K562 (cell line): ENCODE data around the gene NCAPG2. TPM values are rescaled to one million over a fixed set of nuclear protein-coding genes. Genes with fewer than 3 reads are reported as not detected.

Experiments used
- CXXC5 ChIP-seq: fragments of 250-450 bp; sonication (Bioruptor Pico); IDR thresholded peaks from 2 replicates; pipeline ENCODE4 v1.8.0; 2022; ENCODE audit warnings: inconsistent platforms, mild to moderate bottlenecking, moderate library complexity
- SAP30 ChIP-seq: fragments of 200-600 bp; sonication (generic); IDR thresholded peaks from 2 replicates; pipeline ENCODE4 v1.6.1; 2012; ENCODE audit warnings: borderline replicate concordance, low read depth, mild to moderate bottlenecking, moderate library complexity, low read length, control low read depth, inconsistent platforms; ENCODE audit not compliant: insufficient read depth, poor library complexity, severe bottlenecking
- ZNF146 ChIP-seq: IDR thresholded peaks from one replicate; pipeline ENCODE4 v1.6.1; 2018; ENCODE audit warnings: missing compliant biosample characterization; ENCODE audit not compliant: unreplicated experiment
- polyA plus RNA-seq, 8 experiments: library from polyadenylated mRNA; depleted of rRNA in 4 of 8; stranded (reverse) in 5 of 8; unstranded in 3 of 8; fragments of >200 nt; fragmentation: Nextera tagmentation in 2 of 8; fragmentation: Illumina TruSeq in 1 of 8; extraction: Ambion mirVana in 2 of 8; extraction: Trizol in 1 of 8; gene quantifications; 2 replicates each; pipeline versions ENCODE4 v1.2.1 to v1.2.3, GENCODE V29; 2011 to 2014; ENCODE audit warnings: inconsistent platforms in 1 of 8, missing spikeins in 1 of 8
- total RNA-seq, 7 experiments: library from RNA; depleted of rRNA in 6 of 7; stranded (reverse); fragments of >200 nt in 6 of 7; fragmentation: Illumina TruSeq in 2 of 7; extraction: Trizol in 2 of 7; gene quantifications; 2 replicates each; pipeline versions ENCODE4 v1.2.1 to v1.2.3, GENCODE V29; 2011 to 2021; ENCODE audit warnings: low replicate concordance in 1 of 7
- TF ChIP-seq, protein P1 (sequence below): fragments of 450-650 bp; IDR thresholded peaks from 2 replicates; pipeline ENCODE4 v1.6.1; 2017; ENCODE audit warnings: antibody characterized with exemption, mild to moderate bottlenecking
- TF ChIP-seq, protein P2 (sequence below), 2 experiments: fragments of 450-650 bp; IDR thresholded peaks; 2 replicates each; pipeline ENCODE4 v1.6.1; 2016

The NCAPG2 gene
- total and polyA plus RNA-seq, 9 of the 15 experiments (the other 6 are each of a cell fraction or from before 2014, with no cell fraction given), result 21.5 to 127 (median 86.1) TPM

GRCh38 chr7:158612546-158612945, 92.1 kb downstream of the NCAPG2 start (continued):
- TF ChIP-seq, protein P1, sequence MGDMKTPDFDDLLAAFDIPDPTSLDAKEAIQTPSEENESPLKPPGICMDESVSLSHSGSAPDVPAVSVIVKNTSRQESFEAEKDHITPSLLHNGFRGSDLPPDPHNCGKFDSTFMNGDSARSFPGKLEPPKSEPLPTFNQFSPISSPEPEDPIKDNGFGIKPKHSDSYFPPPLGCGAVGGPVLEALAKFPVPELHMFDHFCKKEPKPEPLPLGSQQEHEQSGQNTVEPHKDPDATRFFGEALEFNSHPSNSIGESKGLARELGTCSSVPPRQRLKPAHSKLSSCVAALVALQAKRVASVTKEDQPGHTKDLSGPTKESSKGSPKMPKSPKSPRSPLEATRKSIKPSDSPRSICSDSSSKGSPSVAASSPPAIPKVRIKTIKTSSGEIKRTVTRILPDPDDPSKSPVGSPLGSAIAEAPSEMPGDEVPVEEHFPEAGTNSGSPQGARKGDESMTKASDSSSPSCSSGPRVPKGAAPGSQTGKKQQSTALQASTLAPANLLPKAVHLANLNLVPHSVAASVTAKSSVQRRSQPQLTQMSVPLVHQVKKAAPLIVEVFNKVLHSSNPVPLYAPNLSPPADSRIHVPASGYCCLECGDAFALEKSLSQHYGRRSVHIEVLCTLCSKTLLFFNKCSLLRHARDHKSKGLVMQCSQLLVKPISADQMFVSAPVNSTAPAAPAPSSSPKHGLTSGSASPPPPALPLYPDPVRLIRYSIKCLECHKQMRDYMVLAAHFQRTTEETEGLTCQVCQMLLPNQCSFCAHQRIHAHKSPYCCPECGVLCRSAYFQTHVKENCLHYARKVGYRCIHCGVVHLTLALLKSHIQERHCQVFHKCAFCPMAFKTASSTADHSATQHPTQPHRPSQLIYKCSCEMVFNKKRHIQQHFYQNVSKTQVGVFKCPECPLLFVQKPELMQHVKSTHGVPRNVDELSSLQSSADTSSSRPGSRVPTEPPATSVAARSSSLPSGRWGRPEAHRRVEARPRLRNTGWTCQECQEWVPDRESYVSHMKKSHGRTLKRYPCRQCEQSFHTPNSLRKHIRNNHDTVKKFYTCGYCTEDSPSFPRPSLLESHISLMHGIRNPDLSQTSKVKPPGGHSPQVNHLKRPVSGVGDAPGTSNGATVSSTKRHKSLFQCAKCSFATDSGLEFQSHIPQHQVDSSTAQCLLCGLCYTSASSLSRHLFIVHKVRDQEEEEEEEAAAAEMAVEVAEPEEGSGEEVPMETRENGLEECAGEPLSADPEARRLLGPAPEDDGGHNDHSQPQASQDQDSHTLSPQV, result no peak
- no peak for TF ChIP-seq ZNF146 (CRISPR knock-in tag)
- TF ChIP-seq, protein P2, sequence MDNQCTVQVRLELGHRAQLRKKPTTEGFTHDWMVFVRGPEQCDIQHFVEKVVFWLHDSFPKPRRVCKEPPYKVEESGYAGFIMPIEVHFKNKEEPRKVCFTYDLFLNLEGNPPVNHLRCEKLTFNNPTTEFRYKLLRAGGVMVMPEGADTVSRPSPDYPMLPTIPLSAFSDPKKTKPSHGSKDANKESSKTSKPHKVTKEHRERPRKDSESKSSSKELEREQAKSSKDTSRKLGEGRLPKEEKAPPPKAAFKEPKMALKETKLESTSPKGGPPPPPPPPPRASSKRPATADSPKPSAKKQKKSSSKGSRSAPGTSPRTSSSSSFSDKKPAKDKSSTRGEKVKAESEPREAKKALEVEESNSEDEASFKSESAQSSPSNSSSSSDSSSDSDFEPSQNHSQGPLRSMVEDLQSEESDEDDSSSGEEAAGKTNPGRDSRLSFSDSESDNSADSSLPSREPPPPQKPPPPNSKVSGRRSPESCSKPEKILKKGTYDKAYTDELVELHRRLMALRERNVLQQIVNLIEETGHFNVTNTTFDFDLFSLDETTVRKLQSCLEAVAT (IDR thresholded peaks at IDR 0.05), result no peak
- TF ChIP-seq CXXC5 (CRISPR knock-in tag), result no peak
- no peak for TF ChIP-seq SAP30
